Endothelial cell of umbilical vein (primary cell): ENCODE results near the gene KMT5B. TPM values are rescaled to one million over a fixed set of nuclear protein-coding genes. Genes with fewer than 3 reads are reported as not detected.
A peak's percentile ranks its signal among the peaks of the same experiment; 100 is the strongest.

Experiments
- Bru-seq: library from RNA; stranded (reverse); fragments of 400-500 nt; gene quantifications from one replicate; lab custom pipeline; 2021; lab: Mats Ljungman, UMichigan
- BruChase-seq, 2 experiments: library from RNA; stranded (reverse); fragments of 400-500 nt; gene quantifications; one replicate each; lab custom pipeline; 2021; lab: Mats Ljungman, UMichigan
- BruUV-seq: library from RNA; stranded (reverse); fragments of 400-500 nt; replicated peaks from 2 replicates; lab custom pipeline; 2021; lab: Mats Ljungman, UMichigan
- CTCF ChIA-PET: fragments of 300-600, 350-600 bp; sonication (Branson Sonifier 250); formaldehyde crosslinking; loops from one replicate; lab custom pipeline; 2021; ENCODE audit warnings: antibody characterized with exemption, inconsistent platforms; lab: Charles Lee
- POLR2A ChIA-PET: fragments of 300-600, 350-600 bp; sonication (Branson Sonifier 250); formaldehyde crosslinking; loops from one replicate; lab custom pipeline; 2021; ENCODE audit warnings: antibody characterized with exemption, inconsistent platforms; lab: Charles Lee
- DNase-seq: peaks from one replicate; pipeline ENCODE4 v3.0.0-alpha.2; 2011; ENCODE audit warnings: low read depth, low spot score
- FAIRE-seq: peaks from 2 replicates; lab custom pipeline; 2011; peaks lifted over from hg19 to GRCh38; lab: Jason Lieb, UNC
- H2AFZ ChIP-seq: 2 replicates; pipeline ENCODE4 v1.6.0; 2012; ENCODE audit warnings: low read depth, low read length, control low read depth, inconsistent platforms
- H3K27ac ChIP-seq: 2 replicates; pipeline ENCODE4 v1.5.1; 2011; ENCODE audit warnings: low read depth, mild to moderate bottlenecking, control low read depth, low read length, moderate library complexity; ENCODE audit not compliant: insufficient read depth
- H3K27me3 ChIP-seq, 2 experiments: 2 replicates each; pipeline versions ENCODE4 v1.6.0 to v1.6.1; 2011; ENCODE audit warnings: low read length in 2 of 2, mixed read lengths in 1 of 2; ENCODE audit not compliant: control insufficient read depth in 2 of 2, insufficient read depth in 2 of 2
- H3K36me3 ChIP-seq, 2 experiments: 2 replicates in 1 of 2; 3 replicates in 1 of 2; pipeline ENCODE4 v1.5.1; 2011; ENCODE audit warnings: low read length in 2 of 2, mild to moderate bottlenecking in 1 of 2, moderate library complexity in 1 of 2; ENCODE audit not compliant: control insufficient read depth in 2 of 2, insufficient read depth in 2 of 2; ENCODE audit errors: extremely low read depth in 1 of 2
- H3K4me1 ChIP-seq: 3 replicates; pipeline ENCODE4 v1.5.1; 2011; ENCODE audit warnings: mild to moderate bottlenecking, low read length; ENCODE audit not compliant: control insufficient read depth, insufficient read depth; ENCODE audit errors: extremely low read depth
- H3K4me2 ChIP-seq: 2 replicates; pipeline ENCODE4 v1.6.1; 2011; ENCODE audit warnings: low read length, control low read depth, mixed read lengths; ENCODE audit not compliant: insufficient read depth
- H3K4me3 ChIP-seq, 3 experiments: fragments of 200-600 bp in 1 of 3; sonication (generic), shearing (Covaris generic) in 1 of 3; replicated peaks in 1 of 3; 2 replicates each; pipeline ENCODE4 v1.5.1; 2011 to 2016; ENCODE audit warnings: control low read depth in 3 of 3, low read length in 3 of 3, mild to moderate bottlenecking in 2 of 3, inconsistent platforms in 1 of 3, low read depth in 1 of 3, moderate library complexity in 1 of 3; ENCODE audit not compliant: insufficient read depth in 1 of 3
- H3K79me2 ChIP-seq: 2 replicates; pipeline ENCODE4 v1.6.0; 2012; ENCODE audit warnings: low read length, inconsistent platforms; ENCODE audit not compliant: control insufficient read depth, insufficient read depth
- H3K9ac ChIP-seq: replicated peaks from 2 replicates; pipeline ENCODE3; 2011; ENCODE audit warnings: low read length, control low read depth; ENCODE audit not compliant: insufficient read depth; ENCODE audit errors: extremely low read depth
- H3K9me1 ChIP-seq: replicated peaks from 3 replicates; pipeline ENCODE4 v1.6.0; 2011; ENCODE audit warnings: mild to moderate bottlenecking, low read length; ENCODE audit not compliant: control insufficient read depth, insufficient read depth; ENCODE audit errors: extremely low read depth
- H3K9me3 ChIP-seq: replicated peaks from 2 replicates; pipeline ENCODE4 v1.5.1; 2012; ENCODE audit warnings: low read length, inconsistent platforms; ENCODE audit not compliant: control insufficient read depth, insufficient read depth
- H4K20me1 ChIP-seq: replicated peaks from 2 replicates; pipeline ENCODE3; 2011; ENCODE audit warnings: mild to moderate bottlenecking, low read length; ENCODE audit not compliant: control insufficient read depth, insufficient read depth; ENCODE audit errors: extremely low read depth
- EZH2 ChIP-seq: IDR thresholded peaks from 2 replicates; pipeline ENCODE4 v1.6.1; 2012; ENCODE audit warnings: borderline replicate concordance, low read depth, mild to moderate bottlenecking, moderate library complexity, low read length, inconsistent platforms; ENCODE audit not compliant: severe bottlenecking
- MYC ChIP-seq: IDR thresholded peaks from one replicate; pipeline ENCODE4 v1.6.1; 2011; ENCODE audit warnings: mild to moderate bottlenecking, low read depth, low read length
- POLR2A ChIP-seq: IDR thresholded peaks from 2 replicates; pipeline ENCODE4 v1.6.1; 2012; ENCODE audit warnings: low read depth, mild to moderate bottlenecking, control low read depth, low read length
- dilution Hi-C: fragments of 300-500 bp; cut with MboI; formaldehyde crosslinking; loops from one replicate; pipeline ENCODE4 v1.15.0; 2019; ENCODE audit warnings: low sequenced_read_pairs; ENCODE audit not compliant: extremely low pct_ligation_motif_present
- intact Hi-C: fragments of 100-400 bp; cut with micrococcal nuclease; formaldehyde crosslinking; loops from one replicate; pipeline ENCODE4 v1.10.0; 2022
- long read RNA-seq: library from polyadenylated mRNA; stranded (forward); transcript quantifications from one replicate; pipeline ENCODE4 v2.0.0, GENCODE V29; 2021
- polyA minus RNA-seq, 3 experiments: library from RNA; depleted of rRNA, polyadenylated mRNA; stranded (reverse); fragments of >200 nt; gene quantifications; 1 replicate in 1 of 3; 2 replicates in 2 of 3; pipeline ENCODE4 v1.2.3, GENCODE V29; 2011
- polyA plus RNA-seq, 4 experiments: library from polyadenylated mRNA; depleted of rRNA in 3 of 4; stranded (reverse) in 3 of 4; unstranded in 1 of 4; fragments of >200 nt; gene quantifications; 2 replicates each; pipeline versions ENCODE4 v1.2.1 to v1.2.3, GENCODE V29; 2011 to 2012; ENCODE audit warnings: missing spikeins in 1 of 4
- total RNA-seq: library from RNA; stranded (reverse); gene quantifications from 2 replicates; pipeline ENCODE4 v1.2.3, GENCODE V29; 2021
- TF ChIP-seq, protein P1 (sequence below), 2 donors: IDR thresholded peaks; 1 replicate in 1 of 2; 2 replicates in 1 of 2; pipeline ENCODE4 v1.5.1; 2011; ENCODE audit warnings: low read length in 2 of 2, mild to moderate bottlenecking in 2 of 2, moderate library complexity in 2 of 2, control low read depth in 1 of 2, inconsistent platforms in 1 of 2, low read depth in 1 of 2; ENCODE audit not compliant: insufficient read depth in 1 of 2; ENCODE audit errors: extremely low read depth in 1 of 2

Gene KMT5B
- total RNA-seq, result 35.6 and 36.3 TPM in 2 replicates
- 7.1 and 10.1 TPM in 2 replicates for polyA plus RNA-seq
- 9.8 and 11.0 TPM in 2 replicates for polyA plus RNA-seq (2011; cell fraction: cytosol; rRNA removed)
- polyA plus RNA-seq (2011; cell fraction: nucleus; rRNA removed), result 36.6 and 46.4 TPM in 2 replicates
- polyA plus RNA-seq (2012), result 25.8 and 28.7 TPM in 2 replicates
- polyA minus RNA-seq, result 16.7 and 23.3 TPM in 2 replicates
- polyA minus RNA-seq (2011; cell fraction: cytosol; rRNA and poly(A)+ RNA removed), result 15.4 TPM
- 41.8 and 68.3 TPM in 2 replicates for polyA minus RNA-seq (2011; cell fraction: nucleus; rRNA and poly(A)+ RNA removed)
- Bru-seq, nascent RNA, result percentile 86 among the genes with signal in this experiment
- BruChase-seq, experiment 1, labeled RNA remaining after a 6-hour chase, result percentile 81 among the genes with signal in this experiment
- percentile 86 among the genes with signal in this experiment for BruChase-seq, experiment 2, labeled RNA remaining after a 2-hour chase
- long read RNA-seq, partial matches to known transcripts, result 17 of 54 reads
- long read RNA-seq, other reads (novel, unspliced or antisense), result 37 of 54 reads

DNA sequence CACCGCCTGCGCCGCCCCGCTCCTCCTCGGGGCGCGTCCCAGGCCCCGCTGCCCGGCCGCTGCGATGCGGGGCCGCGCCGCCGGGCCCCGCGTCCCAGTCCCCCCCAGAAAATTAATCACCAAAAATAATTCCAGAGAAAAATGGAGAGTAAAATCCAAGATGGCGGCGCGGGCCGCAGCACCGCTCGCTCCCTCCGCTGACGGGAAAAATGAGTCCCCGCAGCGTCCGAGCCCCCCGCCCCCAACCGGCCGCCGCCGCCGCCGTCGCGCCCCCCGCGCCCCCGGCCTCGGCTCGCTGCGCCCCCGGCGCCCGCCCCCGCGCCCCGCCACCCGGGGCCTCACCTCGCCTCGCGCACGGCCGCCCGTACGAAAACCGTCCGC is at the start of gene KMT5B:
Gene KMT5B, minus strand, starts transcription at position 162 of the 381 bp plus-strand sequence. CDS start 23,220 bp downstream, outside the sequence.
- no peaks in the 10 kb centered on the region for H3K36me3 ChIP-seq
- no peaks in the 10 kb centered on the region for H3K9me3 ChIP-seq
- peak within 1 kb of the TSS; percentile 89 for H3K4me2 ChIP-seq
- FAIRE-seq (no peak), DNase-seq (no peak)
- H3K9me1 ChIP-seq, result no peaks in the 10 kb centered on the region
- dilution Hi-C loops, result no loop called here
- ChIA-PET POLR2A (no interaction called here), CTCF (interaction anchor here (4.7 kb wide), 1 partner anchor 84 kb away, joined by 37 read pairs; no protein-coding TSS in a partner anchor)
- BruUV-seq, result no TSS peak
- H2AFZ ChIP-seq, result peak within 1 kb of the TSS; percentile 86
- peaks cover 17% of the 10 kb centered on the region for H3K4me1 ChIP-seq
- H4K20me1 ChIP-seq, result peaks cover 16% of the 10 kb centered on the region
- H3K9ac ChIP-seq, result peak within 1 kb of the TSS; percentile 94
- intact Hi-C loops, result no loop called here
- H3K4me3 ChIP-seq, result peak within 1 kb of the TSS; percentile 75 to 91 (median 84)
- peaks cover 0 to 5% of the 10 kb centered on the region in 2 experiments for H3K27me3 ChIP-seq
- H3K79me2 ChIP-seq, result peaks cover 41% of the 10 kb centered on the region
- H3K27ac ChIP-seq, result peak within 1 kb of the TSS; percentile 88
- TF ChIP-seq MYC (peak; percentile 20), POLR2A (no peak), EZH2 (no peak)
- TF ChIP-seq, protein P1, sequence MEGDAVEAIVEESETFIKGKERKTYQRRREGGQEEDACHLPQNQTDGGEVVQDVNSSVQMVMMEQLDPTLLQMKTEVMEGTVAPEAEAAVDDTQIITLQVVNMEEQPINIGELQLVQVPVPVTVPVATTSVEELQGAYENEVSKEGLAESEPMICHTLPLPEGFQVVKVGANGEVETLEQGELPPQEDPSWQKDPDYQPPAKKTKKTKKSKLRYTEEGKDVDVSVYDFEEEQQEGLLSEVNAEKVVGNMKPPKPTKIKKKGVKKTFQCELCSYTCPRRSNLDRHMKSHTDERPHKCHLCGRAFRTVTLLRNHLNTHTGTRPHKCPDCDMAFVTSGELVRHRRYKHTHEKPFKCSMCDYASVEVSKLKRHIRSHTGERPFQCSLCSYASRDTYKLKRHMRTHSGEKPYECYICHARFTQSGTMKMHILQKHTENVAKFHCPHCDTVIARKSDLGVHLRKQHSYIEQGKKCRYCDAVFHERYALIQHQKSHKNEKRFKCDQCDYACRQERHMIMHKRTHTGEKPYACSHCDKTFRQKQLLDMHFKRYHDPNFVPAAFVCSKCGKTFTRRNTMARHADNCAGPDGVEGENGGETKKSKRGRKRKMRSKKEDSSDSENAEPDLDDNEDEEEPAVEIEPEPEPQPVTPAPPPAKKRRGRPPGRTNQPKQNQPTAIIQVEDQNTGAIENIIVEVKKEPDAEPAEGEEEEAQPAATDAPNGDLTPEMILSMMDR (IDR thresholded peaks at IDR 0.05; ENCODE audit: extremely low read depth in 1 of 2, insufficient read depth in 1 of 2, low read depth in 1 of 2, low read length in 2 of 2), result no peak
